Natural killer cell (primary cell): Measurements from ENCODE around the gene MAN1A2. TPM values are rescaled to one million over a fixed set of nuclear protein-coding genes. Genes with fewer than 3 reads are reported as not detected.

ENCODE experiments used
- ATAC-seq, 3 donors: fragments of 150-1000 bp in 2 of 3; fragments of 200-7000 bp in 1 of 3; cut with Tn5 transposase; 1 replicate in 1 of 3; 2 replicates in 2 of 3; pipeline ENCODE4 v1.10.0; 2021; ENCODE audit warnings: mild to moderate bottlenecking in 2 of 3, moderate library complexity in 2 of 3
- DNase-seq, 2 donors: peaks; one replicate each; pipeline versions ENCODE4 v3.0.0 to v3.0.0-alpha.2; 2013 to 2021; ENCODE audit warnings: mixed read lengths in 1 of 2
- H3K27ac ChIP-seq: one replicate; pipeline ENCODE4 v1.5.1; 2013; ENCODE audit warnings: mild to moderate bottlenecking, low read length
- H3K27me3 ChIP-seq: one replicate; pipeline ENCODE4 v1.6.1; 2013; ENCODE audit warnings: low read length; ENCODE audit not compliant: control insufficient read depth, insufficient read depth
- H3K36me3 ChIP-seq: one replicate; pipeline ENCODE4 v1.6.1; 2013; ENCODE audit warnings: low read length; ENCODE audit not compliant: control insufficient read depth, insufficient read depth
- H3K4me1 ChIP-seq: one replicate; pipeline ENCODE4 v1.6.1; 2013; ENCODE audit warnings: low read length; ENCODE audit not compliant: control insufficient read depth, insufficient read depth
- H3K4me3 ChIP-seq: one replicate; pipeline ENCODE4 v1.5.1; 2013; ENCODE audit warnings: low read length
- H3K9me3 ChIP-seq: one replicate; pipeline ENCODE4 v1.6.1; 2013; ENCODE audit warnings: low read length; ENCODE audit not compliant: control insufficient read depth, insufficient read depth
- H3K27ac Mint-ChIP-seq, 2 donors: one replicate each; pipeline ENCODE4 v1.8.0; 2022; ENCODE audit warnings: mild to moderate bottlenecking in 2 of 2, mixed read lengths in 2 of 2, moderate library complexity in 1 of 2
- H3K27me3 Mint-ChIP-seq, 2 donors: one replicate each; pipeline ENCODE4 v1.8.0; 2022; ENCODE audit warnings: low read depth in 2 of 2, mixed read lengths in 2 of 2
- H3K36me3 Mint-ChIP-seq: one replicate; pipeline ENCODE4 v1.8.0; 2022; ENCODE audit warnings: mixed read lengths
- H3K4me1 Mint-ChIP-seq, 2 donors: one replicate each; pipeline ENCODE4 v1.8.0; 2022; ENCODE audit warnings: mixed read lengths in 2 of 2
- H3K4me3 Mint-ChIP-seq: one replicate; pipeline ENCODE4 v1.8.0; 2022; ENCODE audit warnings: mild to moderate bottlenecking, moderate library complexity, mixed read lengths
- H3K9me3 Mint-ChIP-seq, 2 donors: one replicate each; pipeline ENCODE4 v1.8.0; 2022; ENCODE audit warnings: mixed read lengths in 2 of 2
- CTCF ChIP-seq: fragments of 200-600 bp; IDR thresholded peaks from one replicate; pipeline ENCODE4 v1.8.0; 2022; ENCODE audit warnings: antibody characterized with exemption
- WGBS: methylation state at CpG from one replicate; pipeline ENCODE4 v1.1.7; 2013; ENCODE audit warnings: missing lambda C conversion rate; ENCODE audit not compliant: insufficient coverage; 5-methylcytosine and 5-hydroxymethylcytosine counted together
- intact Hi-C: fragments of 100-400 bp; cut with micrococcal nuclease; formaldehyde crosslinking; loops from one replicate; pipeline ENCODE4 v1.14.2; 2022
- total RNA-seq, 4 donors: library from RNA; stranded (reverse); fragments of 120-200 nt in 1 of 4; gene quantifications; one replicate each; pipeline versions ENCODE4 v1.2.3 to v1.2.4, GENCODE V29; 2013 to 2022

MAN1A2 gene
- total RNA-seq, 3 donors from 2014 or later (not counting 1 experiment from before 2014, with no cell fraction given), result 75.5 to 90.0 (median 87.1) TPM

DNA sequence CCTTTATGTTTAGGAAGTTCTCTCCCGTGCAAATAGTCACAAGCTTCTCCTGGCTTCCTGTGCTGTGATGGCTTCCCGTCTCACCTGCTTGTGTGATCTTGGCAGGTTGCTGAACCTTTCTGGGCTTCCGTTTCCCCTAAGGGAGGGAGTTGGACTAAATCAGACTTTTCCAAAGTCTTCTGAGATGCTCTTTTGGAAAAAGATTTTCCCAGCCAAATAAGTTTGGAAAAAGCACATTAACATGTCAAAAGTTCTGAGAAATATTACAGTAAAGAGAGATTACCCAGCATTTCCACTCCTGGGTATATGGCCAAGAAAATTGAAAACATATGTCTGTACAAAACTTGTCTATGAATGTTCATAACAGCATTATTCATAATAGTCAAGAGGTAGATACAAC lies 202.6 kb downstream of the MAN1A2 start:
- Histone ChIP-seq H3K36me3 (no peaks in the 10 kb centered on the region), H3K4me1 (peaks cover 15% of the 10 kb centered on the region), H3K27me3 (no peaks in the 10 kb centered on the region), H3K27ac (no peak overlapping the region), H3K9me3 (no peaks in the 10 kb centered on the region), H3K4me3 (no peak overlapping the region)
- Mint-ChIP-seq H3K4me3 (no peak overlapping the region), H3K36me3 (no peaks in the 10 kb centered on the region), H3K4me1 (peaks cover 16 to 20% of the 10 kb centered on the region in 2 donors), H3K9me3 (no peaks in the 10 kb centered on the region), H3K27me3 (peaks cover 2 to 9% of the 10 kb centered on the region in 2 donors), H3K27ac (no peak overlapping the region)
- ATAC-seq (no peak), DNase-seq (no peak)
- WGBS, result 59% methylated on average over 3 of the region's 3 CpGs
- intact Hi-C loops, result no loop called here
- TF ChIP-seq CTCF, result no peak

GRCh38 chr1:117570988-117571409 lies 203.8 kb downstream of the MAN1A2 start:
- Histone ChIP-seq H3K9me3 (no peaks in the 10 kb centered on the region), H3K36me3 (no peaks in the 10 kb centered on the region), H3K27me3 (no peaks in the 10 kb centered on the region), H3K4me1 (peaks cover 15% of the 10 kb centered on the region), H3K27ac (no peak overlapping the region), H3K4me3 (no peak overlapping the region)
- Mint-ChIP-seq H3K27me3 (peaks cover 0 to 8% of the 10 kb centered on the region in 2 donors), H3K4me1 (peaks cover 15 to 18% of the 10 kb centered on the region in 2 donors), H3K4me3 (no peak overlapping the region), H3K36me3 (no peaks in the 10 kb centered on the region), H3K9me3 (no peaks in the 10 kb centered on the region), H3K27ac (no peak overlapping the region)
- ATAC-seq, result no peak
- DNase-seq, result peak in 1 of 2 donors; percentile 1
- intact Hi-C loops, result no loop called here
- WGBS, result 97% methylated on average over 8 of the region's 8 CpGs
- no peak for TF ChIP-seq CTCF

GRCh38 chr1:117571496-117571895 lies 204.2 kb downstream of the MAN1A2 start:
- Histone ChIP-seq H3K27ac (no peak overlapping the region), H3K36me3 (no peaks in the 10 kb centered on the region), H3K4me3 (no peak overlapping the region), H3K9me3 (no peaks in the 10 kb centered on the region), H3K27me3 (no peaks in the 10 kb centered on the region), H3K4me1 (peaks cover 15% of the 10 kb centered on the region)
- H3K27me3 Mint-ChIP-seq, result peaks cover 0 to 8% of the 10 kb centered on the region in 2 donors
- H3K4me1 Mint-ChIP-seq, result peaks cover 15 to 18% of the 10 kb centered on the region in 2 donors
- 91% methylated on average over 5 of the region's 5 CpGs for WGBS
- intact Hi-C loops, result no loop called here
- TF ChIP-seq CTCF, result no peak
- H3K4me3 Mint-ChIP-seq, result no peak overlapping the region
- no peak overlapping the region for H3K27ac Mint-ChIP-seq
- ATAC-seq, result no peak
- H3K9me3 Mint-ChIP-seq, result no peaks in the 10 kb centered on the region
- DNase-seq, result no peak
- H3K36me3 Mint-ChIP-seq, result no peaks in the 10 kb centered on the region

DNA sequence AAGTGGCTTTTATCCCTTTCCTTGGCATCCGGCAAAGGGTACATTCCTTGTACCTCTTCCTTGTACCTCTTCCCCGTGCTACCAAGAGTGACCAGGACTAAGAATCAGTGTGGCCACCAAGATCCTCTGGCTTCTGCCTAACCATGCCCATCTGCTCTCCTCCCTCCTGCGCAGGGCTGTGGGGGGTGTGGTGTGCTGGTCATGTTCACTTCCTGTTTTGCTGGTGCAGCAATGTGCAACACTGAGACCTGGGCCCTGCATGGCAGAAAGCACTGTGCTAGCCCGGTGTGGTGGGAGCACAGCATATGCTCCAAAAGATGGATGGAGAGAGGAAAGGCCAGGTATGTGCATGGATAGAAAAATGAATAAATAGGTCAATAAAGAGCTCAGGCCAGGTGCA lies 205.3 kb downstream of the MAN1A2 start:
- no peaks in the 10 kb centered on the region for H3K9me3 ChIP-seq
- Mint-ChIP-seq H3K4me1 (peaks cover 15 to 18% of the 10 kb centered on the region in 2 donors), H3K9me3 (no peaks in the 10 kb centered on the region), H3K27me3 (peaks cover 0 to 6% of the 10 kb centered on the region in 2 donors), H3K4me3 (no peak overlapping the region), H3K36me3 (no peaks in the 10 kb centered on the region), H3K27ac (peak overlapping the region in 1 of 2 donors; percentile 47)
- H3K27me3 ChIP-seq, result no peaks in the 10 kb centered on the region
- DNase-seq (peak in 1 of 2 donors; percentile 50), ATAC-seq (peak; percentile 68 to 93 (median 90))
- 57% methylated on average over 3 of the region's 4 CpGs for WGBS
- H3K4me1 ChIP-seq, result peaks cover 15% of the 10 kb centered on the region
- H3K4me3 ChIP-seq, result no peak overlapping the region
- no peak for TF ChIP-seq CTCF
- H3K36me3 ChIP-seq, result no peaks in the 10 kb centered on the region
- H3K27ac ChIP-seq, result no peak overlapping the region
- intact Hi-C loops, result no loop called here
